AG08395 (cell line): ENCODE measurements around the gene EIF3I.
A peak's percentile ranks its signal among the peaks of the same experiment; 100 is the strongest.

Source experiments
- DNase-seq: peaks from one replicate; pipeline ENCODE4 v3.0.0; 2012; ENCODE audit warnings: mixed read lengths, low spot score

EIF3I gene

DNA sequence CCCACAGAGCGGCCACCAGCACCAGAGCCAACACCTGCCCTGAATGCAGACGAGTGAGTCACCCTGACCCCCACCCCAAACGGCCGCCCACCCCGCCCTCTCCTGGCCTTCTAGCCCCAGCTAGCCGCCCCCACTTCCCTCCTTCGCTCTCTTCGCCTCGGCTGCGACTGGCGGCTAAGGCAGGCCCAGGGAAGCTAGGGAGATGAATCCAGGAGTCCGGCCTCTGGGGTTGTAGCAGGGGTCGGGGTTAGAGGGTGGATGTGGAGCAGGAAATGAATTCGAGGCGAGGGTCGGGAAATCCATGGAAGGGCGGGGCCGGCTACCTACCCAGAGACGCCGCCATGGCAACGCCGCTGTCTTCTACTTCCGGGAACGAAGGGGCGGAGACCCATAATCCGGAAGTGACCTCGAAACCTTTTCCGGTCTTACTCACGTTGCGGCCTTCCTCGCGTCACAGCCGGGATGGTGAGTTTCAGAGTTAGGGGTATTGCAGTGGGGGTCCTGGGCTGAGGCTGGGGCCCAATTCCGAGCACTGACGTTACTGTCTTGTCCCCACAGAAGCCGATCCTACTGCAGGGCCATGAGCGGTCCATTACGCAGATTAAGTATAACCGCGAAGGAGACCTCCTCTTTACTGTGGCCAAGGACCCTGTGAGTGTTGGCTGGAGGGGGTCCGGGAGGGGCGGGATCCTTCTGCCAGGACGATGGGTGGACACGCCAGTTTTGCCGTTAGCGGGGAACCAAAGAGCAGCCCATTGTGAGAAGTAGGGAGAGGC, at the start of gene EIF3I, which contains the start of gene TMEM234:
EIF3I (plus strand) TSS at position 428 of the 776 bp plus-strand sequence; CDS start at position 463, 35 bp downstream.
TMEM234 (minus strand) TSS at position 374 of the 776 bp plus-strand sequence; CDS start at position 343, 31 bp downstream.
- DNase-seq: peak; percentile 95

DNA sequence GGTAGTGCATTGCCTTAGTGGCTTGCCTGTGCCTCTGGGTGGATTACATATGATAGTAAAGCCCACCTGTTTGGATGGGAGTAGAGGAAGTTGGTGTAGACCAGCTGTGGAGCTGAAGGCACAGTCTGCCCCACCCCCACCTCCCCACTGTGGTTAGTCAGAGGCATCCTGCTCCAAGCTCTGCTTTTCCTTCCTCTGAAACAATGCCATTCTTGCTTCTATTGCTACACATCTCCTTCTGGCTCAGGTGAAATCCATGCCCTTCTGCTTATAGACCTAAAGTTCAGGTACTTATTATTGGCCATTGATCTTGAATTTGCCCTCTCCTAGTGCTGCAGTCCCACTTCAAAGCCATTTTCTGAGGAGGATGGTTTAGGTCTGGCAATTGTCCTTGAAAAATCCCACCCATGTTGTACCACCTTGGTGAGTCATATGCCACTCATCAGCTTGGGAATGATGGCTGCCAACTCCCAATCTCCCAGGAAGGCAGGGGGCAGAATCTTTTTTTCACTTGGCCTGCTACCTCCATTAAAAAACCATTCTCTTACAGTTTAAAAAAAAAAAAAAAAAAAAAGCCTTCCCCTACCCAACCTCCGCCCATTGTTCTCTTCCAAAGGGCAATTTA, 49.5 kb upstream of the EIF3I start:
- DNase-seq: peak; percentile 25

DNA sequence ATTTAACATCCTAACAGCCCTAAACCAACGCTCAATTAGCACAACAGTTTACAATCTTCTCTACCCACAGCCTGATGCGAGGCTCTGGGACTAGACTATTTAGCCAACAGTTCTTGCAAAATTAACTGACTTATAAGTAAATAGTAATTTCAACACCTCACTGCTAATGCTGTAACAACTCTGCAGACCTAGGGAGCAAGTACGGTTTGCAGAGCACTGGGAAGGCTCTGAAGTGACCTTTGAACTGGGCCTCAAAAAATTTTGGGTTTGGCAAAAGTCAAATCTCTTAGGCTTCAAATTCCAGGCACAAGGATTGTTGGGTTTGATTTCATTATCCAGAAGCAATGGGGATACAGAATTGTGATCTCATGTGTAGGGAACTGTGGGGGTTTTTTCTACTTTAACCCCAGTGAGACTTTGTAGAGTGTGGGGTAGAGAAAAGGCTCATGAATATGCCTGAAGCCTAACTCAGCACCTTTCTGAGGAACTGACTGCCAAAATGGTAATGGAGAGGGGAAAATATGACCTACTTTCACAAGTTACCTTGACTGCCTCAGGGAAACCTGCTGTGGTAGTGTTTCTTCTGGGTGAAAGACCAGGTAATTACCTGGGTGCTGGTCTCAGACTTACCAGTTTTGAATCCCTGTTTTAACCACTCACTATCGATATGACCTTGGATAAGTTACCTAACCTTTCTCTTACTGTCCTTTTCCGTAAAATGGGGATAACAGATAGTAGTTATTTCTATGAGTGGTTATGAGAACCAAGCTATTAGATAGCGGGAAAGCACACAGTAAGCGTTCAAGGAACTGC, 43.6 kb upstream of the EIF3I start:
- DNase-seq: no peak

DNA sequence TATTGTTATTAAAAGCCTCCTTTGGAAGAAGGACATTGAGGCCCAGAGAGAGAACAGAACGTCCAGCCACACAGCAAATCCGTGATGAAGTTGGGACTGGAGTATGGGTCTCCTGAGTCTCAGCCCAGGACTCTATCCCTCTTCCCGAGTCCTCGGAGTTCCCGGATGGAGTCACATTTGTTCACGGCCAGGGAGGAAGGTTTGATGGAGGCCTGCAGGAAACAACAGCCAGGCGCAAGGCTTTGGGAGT, 43.1 kb upstream of the EIF3I start:
- no peak for DNase-seq

DNA sequence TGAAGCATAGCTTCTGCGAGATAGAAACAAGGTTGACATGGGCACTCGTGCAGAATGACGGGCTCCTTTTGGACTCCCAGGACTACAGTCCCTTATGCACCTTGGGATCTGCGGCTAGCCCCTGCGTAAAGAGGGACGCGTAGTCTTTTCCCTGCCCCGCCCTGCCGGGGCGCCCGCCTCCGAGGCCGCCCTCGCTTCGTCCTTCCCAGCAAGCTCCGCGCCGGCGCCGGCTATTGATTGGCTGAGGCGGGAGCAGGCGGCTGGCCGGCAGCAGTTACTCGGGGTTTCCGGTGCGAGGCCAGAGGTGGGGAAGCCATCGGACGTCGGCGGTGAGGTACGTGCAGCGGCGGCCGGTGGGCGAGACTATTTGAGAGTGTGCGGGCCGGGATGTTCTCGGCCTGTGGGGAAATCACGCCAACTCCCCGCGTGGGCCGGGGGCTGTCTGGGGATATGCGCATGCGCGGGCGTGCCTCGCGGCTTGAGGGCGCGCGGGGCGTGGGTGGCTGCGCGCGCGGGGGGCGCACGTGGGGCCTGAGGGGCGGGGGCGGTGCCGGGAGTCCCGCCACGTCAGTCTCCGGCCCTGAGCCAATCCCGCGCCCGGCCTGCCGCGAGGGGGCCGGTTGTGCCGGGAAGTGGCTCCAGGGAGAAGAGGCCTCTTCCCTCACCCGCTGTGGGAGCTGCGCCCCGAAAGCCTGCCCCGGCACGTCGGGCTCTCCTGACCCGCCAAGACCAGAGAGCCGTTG, 42.6 kb upstream of the EIF3I start, which contains the start of gene TXLNA:
TXLNA (plus strand) TSS at position 233 of the 743 bp plus-strand sequence. CDS start 671 bp downstream, outside the sequence.
- DNase-seq: peak; percentile 97

DNA sequence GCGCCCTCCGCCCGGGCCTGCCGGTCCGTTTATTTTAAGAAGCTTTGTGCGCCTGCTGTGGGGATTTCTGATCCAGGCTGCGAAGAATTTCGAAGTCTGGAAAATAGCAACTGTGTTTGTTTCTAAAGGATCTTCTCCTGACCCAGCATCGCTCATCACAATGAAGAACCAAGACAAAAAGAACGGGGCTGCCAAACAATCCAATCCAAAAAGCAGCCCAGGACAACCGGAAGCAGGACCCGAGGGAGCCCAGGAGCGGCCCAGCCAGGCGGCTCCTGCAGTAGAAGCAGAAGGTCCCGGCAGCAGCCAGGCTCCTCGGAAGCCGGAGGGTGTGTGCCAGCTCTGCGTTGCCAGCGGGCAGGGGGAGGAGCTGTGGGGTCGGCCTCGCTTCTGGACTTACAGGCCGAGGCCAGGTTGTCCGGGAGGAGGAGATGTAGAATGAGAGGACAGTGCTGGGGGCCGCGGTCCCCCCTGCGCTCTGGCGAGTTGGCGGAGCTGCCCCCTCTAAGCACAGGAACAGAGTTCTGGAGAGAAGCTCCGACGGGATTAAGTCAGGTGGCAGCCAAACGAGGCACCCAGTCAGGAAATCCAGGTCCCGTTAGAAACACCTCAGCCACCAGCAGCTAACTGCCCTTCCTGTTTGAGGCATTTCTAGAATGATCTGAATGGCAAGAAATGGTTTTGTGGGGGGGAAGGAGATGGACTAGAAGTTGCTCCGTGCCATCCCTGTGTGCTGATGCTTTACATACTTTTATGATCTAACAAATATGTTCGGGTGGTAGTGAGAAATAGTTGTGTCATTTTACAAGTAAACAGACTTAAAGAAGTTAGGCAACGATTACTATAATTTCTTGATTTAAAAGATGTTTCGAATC, 41.8 kb upstream of the EIF3I start:
- peak; percentile 55 for DNase-seq

DNA sequence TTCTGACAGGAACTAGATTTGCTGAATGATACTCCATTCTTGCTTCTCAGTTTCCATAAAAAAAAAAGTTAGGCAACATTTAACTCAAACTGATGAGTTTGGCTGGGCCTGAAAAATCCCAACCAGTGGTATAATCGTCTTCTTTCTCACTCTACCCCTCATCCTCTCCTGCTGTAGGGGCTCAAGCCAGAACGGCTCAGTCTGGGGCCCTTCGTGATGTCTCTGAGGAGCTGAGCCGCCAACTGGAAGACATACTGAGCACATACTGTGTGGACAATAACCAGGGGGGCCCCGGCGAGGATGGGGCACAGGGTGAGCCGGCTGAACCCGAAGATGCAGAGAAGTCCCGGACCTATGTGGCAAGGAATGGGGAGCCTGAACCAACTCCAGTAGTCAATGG, 41.1 kb upstream of the EIF3I start:
- no peak for DNase-seq

DNA sequence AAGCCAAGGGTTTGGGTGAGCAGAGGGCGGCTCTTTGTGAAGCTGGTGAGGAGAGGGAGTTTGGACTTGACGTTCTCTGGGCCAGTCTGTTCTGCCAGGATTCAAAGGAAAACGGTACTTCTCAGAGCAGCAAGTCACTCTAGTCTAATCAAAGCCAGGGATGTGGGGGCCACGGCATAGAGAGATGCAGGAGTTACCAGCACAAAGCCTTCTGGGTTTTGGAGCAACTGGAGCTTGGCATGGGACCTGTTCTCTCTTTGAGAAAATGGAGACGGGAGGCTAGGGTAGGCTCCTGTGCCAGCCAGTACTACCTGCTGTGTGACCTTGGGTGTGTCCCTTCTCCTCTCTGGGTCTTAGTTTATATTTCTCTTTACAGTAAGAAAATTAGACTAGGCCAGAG, 40.6 kb upstream of the EIF3I start:
- no peak for DNase-seq

DNA sequence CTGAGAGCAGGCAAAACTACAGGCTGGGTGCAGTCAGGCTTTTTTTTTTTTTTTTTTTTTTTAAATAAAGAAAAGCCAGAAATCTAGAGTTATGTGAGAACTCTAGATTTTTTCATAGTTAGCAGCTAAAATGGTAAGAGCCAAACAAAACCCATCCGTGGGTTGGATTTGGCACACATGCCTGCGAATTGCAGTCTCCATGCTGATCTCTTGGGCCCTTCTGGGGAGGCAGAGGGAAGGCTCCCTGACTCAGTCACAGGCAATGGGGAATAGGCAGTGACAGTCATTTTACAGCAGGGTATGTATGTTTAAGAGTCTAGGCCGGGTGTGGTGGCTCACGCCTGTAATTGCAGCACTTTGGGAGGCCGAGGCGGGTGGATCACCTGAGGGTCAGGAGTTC, 40.1 kb upstream of the EIF3I start:
- no peak for DNase-seq

DNA sequence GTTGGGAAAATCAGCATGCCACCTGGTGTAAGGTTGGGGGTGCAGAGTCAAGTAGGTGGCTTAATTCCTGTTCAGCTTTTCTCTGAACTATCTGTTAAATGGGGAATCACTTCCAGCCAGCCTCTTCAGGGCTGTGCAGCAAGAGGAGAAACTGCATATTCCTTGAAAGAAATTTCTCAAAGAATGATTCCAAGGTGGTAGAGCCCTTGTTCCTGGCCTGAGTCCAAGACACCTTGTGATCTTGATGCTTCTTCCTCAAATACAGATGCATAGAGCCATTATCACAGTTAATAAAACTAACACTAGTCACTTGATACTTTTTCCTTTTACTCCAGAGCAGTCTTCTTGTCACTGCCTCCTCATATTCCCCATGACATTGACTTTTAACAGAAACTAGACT, 37.6 kb upstream of the EIF3I start:
- DNase-seq: no peak

DNA sequence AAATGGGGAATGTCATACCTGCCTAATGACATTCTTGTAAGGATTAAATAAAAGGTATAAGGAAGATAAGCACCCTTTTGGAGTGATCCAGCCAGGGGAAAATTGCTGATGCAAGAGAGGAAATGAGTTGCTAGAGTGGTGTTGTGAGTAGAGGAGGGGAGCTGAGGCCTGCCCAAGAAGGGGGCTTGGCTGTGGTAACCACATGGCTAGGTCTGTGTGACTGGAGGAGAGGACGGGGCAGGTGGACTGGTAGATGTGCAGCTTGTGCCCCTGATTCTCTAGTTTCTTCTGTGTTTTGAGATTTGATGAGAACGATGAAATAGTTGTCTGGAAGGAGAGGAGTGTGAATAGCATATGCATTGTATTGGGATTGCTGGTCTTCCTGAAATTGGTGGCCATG, 36.1 kb upstream of the EIF3I start:
- no peak for DNase-seq

DNA sequence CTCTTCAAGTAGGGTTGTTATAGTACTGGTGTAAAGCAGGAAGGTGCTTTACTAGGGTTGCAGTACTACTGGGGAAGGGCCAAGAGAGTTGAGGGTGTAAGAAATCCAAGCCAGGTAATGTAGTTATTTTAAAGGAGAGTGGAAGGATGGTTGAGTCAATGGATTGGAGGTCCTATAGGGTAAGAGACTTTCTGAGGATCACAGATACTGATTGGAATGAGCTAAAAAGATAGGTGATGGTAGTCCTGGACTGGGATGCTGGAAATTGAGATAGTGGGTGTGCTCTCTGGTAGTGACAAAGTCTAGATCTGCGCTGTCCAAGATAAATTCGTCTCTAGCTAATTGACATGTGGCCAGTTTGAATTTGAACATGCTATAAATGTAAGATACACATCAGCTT, 35.7 kb upstream of the EIF3I start:
- DNase-seq: no peak

DNA sequence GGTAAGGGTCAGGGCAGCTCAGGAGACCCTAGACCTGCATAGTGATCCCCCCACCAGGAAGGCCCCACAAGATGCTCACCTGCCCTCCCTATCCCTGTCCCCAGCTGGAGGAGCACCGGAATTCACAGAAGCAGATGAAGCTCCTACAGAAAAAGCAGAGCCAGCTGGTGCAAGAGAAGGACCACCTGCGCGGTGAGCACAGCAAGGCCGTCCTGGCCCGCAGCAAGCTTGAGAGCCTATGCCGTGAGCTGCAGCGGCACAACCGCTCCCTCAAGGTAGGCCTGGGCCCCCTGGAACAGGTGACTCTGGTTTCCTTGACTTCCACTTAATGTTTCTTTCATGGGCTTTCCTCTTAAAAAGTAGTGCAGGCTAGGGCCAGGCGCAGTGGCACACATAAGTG, 34.4 kb upstream of the EIF3I start:
- no peak for DNase-seq

DNA sequence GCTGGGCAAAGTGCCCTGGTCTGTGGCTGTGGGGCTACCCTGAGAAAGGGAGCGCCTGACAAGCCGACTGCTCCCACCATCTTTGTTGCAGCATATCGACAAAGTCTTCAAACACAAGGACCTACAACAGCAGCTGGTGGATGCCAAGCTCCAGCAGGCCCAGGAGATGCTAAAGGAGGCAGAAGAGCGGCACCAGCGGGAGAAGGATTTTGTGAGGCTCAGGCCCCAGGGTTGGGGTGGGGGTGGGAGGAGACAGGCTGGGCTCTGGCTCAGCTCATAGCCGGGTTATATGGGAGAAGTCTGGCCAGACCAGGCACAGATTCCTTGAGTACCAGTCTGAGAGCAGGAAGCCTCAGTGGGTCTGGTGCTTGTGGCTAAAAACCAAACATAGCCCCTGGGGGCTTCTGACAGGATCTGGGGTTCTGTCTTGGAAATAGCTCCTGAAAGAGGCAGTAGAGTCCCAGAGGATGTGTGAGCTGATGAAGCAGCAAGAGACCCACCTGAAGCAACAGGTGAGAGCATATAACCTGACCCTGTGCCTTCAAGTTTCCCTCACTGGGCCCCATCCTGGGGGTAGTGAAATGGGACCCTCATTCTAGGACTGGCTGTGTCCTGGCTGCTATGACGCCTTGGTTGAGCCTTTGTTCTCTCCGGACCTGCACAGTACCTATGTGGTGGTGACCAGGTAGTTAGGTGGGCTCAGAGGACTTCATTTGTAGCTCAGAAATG, 29.8 kb upstream of the EIF3I start:
- no peak for DNase-seq

DNA sequence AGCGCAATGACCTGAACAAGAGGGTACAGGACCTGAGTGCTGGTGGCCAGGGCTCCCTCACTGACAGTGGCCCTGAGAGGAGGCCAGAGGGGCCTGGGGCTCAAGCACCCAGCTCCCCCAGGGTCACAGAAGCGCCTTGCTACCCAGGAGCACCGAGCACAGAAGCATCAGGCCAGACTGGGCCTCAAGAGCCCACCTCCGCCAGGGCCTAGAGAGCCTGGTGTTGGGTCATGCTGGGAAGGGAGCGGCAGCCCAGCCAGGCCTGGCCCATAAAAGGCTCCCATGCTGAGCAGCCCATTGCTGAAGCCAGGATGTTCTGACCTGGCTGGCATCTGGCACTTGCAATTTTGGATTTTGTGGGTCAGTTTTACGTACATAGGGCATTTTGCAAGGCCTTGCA, 27.2 kb upstream of the EIF3I start:
- no peak for DNase-seq

DNA sequence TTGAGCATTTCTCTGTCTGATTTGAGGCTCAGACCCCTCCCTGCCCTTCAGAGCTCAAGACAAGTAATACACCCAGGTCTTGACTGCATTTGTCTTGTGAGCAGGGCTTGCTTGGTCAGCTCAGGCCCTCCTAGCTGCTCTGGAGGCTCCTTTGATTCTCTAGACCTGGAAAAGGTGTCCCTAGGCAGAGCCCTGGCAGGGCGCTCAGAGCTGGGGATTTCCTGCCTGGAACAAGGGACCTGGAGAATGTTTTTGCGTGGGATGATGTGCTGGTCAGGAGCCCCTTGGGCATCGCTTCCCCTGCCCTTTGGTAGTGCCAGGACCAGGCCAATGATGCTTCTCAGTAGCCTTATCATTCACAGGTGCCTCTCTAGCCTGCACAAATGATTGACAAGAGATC, 26.7 kb upstream of the EIF3I start:
- DNase-seq: no peak

DNA sequence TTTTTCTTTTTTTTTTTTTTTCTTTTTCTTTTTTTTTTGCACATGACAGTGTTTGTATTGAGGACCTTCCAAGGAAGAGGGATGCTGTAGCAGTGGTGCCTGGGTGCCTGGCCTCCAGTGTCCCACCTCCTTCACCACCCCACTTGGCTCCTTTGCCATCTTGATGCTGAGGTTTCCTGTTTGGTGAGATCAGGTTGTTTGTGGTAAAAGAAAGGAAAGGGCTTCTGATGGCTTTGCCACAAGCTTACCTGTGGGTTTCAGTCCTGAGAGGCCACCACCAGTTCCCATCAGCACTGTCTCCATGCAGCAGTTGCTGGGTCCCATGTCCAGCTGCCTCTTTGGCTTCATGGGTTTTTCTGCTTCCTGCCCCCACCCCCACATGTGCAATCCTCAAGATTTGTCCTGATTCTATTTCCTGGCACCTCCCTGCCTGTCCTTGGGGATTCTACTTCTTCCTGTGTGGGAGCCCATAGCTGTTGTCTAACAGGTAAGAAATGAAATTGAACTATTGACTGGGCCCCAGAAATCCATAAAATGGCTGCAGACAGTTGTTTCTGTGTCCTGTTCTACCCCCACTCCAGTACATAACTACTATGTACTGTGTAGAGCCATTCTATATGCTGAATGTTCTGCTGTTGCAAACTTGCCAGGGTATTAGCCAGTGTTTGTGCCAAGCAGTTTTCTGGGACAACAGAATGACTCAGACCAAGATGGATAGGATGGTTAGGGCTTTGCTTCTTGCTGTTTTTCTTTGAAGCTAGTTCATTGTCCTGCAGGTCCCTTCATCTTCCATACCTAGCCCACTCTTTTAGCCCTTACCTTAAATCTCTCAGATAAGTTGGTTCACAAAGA, 26.0 kb upstream of the EIF3I start:
- peak; percentile 12 for DNase-seq

DNA sequence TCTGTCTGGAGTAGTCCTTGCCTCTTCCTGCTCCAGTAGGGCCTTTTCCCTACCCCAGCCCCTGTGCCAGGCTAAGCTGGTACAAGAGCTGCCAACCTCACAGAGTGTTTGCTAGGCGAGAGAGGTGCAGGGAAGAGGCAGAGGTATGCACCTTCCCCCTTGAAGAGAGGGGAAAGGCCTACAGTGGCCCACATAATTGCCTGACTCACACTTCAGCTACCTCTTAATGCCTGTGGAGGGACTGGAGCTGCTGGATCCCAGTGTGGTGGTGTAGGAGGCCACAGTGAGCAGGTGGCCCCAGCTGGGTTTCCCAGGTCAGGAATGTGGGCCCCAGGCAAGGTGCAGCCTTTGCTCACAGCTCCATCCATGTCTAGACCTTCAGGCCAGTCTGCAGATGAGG, 25.1 kb upstream of the EIF3I start:
- no peak for DNase-seq

DNA sequence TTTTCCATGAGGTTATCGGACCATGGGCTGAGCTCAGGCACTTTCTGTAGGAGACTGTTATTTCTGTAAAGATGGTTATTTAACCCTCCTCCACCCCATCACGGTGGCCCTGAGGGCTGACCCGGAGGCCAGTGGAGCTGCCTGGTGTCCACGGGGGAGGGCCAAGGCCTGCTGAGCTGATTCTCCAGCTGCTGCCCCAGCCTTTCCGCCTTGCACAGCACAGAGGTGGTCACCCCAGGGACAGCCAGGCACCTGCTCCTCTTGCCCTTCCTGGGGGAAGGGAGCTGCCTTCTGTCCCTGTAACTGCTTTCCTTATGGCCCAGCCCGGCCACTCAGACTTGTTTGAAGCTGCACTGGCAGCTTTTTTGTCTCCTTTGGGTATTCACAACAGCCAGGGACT, 24.4 kb upstream of the EIF3I start:
- DNase-seq: no peak
